OCI-LY3 (cell line): ENCODE measurements around the gene UBE2E2.

Experiments used
- CTCF ChIP-seq: fragments of 200-600, 300-600 bp; sonication (generic); IDR thresholded peaks from 2 replicates; pipeline ENCODE4 v1.5.1; 2014; ENCODE audit warnings: antibody characterized with exemption, low read length, low read depth
- EZH2phosphoT487 ChIP-seq: fragments of 200-600 bp; shearing (Covaris generic); IDR thresholded peaks from 2 replicates; pipeline ENCODE4 v1.6.1; 2018; ENCODE audit warnings: antibody characterized with exemption, mixed run types, low read depth

DNA sequence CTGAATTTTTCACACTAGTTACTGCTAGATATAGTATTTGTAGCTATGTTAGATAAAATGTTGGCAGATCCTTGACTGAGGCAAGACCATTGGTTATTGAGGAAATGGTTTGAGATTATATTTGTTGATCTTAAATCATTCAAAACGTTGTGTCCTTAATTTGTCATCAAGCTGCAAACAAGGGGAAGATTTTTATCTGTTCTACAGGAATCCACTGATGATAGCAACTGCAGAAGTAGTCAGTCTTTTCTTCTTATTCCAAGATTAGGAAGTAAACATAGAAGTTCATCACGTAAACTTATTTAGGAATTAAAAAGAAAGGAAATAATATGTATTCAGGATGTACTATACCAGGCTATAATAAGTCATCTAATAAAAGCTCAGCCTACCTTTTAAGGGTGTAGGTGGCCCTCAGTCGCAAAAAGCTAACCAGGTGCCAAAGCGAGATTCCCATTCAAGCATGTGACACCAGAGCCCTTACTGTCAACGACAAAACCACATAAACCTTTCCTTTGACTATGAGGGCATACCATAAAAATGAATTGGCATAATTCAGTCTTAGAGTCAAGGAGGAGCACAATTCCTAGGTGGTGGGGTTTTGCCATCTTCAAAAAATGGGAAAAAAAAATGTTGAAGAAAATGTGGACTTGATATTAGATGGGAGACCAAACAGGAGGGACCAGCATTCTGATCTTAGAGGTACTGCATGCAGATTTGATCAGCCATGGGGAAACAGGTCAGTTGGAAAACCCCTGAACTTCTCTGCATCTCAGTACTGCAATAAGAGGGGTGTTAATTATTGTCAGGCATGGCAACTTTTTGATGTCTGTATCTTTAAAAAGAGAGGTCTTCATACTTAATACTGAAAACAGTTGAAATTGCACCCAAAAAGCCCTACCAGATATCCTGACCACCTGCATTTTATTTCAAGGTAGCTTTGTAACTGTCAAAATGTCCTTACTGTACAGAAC lies 390.1 kb downstream of the UBE2E2 start:
- no peak for TF ChIP-seq CTCF
- no peak for TF ChIP-seq EZH2phosphoT487
